ENCODE results near the gene PLXND1. TPM values are rescaled to one million over a fixed set of nuclear protein-coding genes. Genes with fewer than 3 reads are reported as not detected.

The PLXND1 gene
- total and polyA plus RNA-seq, 9 donors: 21.6 to 120 (median 57.1) TPM

GRCh38 chr3:129543156-129543790 lies 63.2 kb downstream of the PLXND1 start, which contains the start of gene H1-8:
Gene H1-8, plus strand, starts transcription at chr3:129543175. Its CDS starts 44 bp downstream, at chr3:129543219.
- Histone ChIP-seq H3K27ac (no peak within 1 kb of the TSS), H3K4me1 (ENCODE audit: insufficient read depth) (no peaks in the 10 kb centered on the region), H3K9me3 (no peaks in the 10 kb centered on the region), H3K27me3 (no peaks in the 10 kb centered on the region), H3K36me3 (no peaks in the 10 kb centered on the region), H3K4me3 (no peak within 1 kb of the TSS)
- WGBS, 3 donors: 72 to 83% (median 81%) methylated on average over 16 of the region's 16 CpGs
- TF ChIP-seq POLR2A (IDR thresholded peaks at IDR 0.05) (no peak), CTCF (IDR thresholded peaks at IDR 0.05) (no peak)
- intact Hi-C loops (cut with DNase I): no loop called here
- DNase-seq: no peak

- WGBS, 3 donors: 91 to 99% (median 97%) methylated on average over 3 to 5 of the region's 5 CpGs
- H3K27me3 ChIP-seq: no peaks in the 10 kb centered on the region
- no peaks in the 10 kb centered on the region for H3K4me1 ChIP-seq (ENCODE audit: insufficient read depth)
- intact Hi-C loops (cut with DNase I): no loop called here
- no peaks in the 10 kb centered on the region for H3K9me3 ChIP-seq
- H3K4me3 ChIP-seq: no peak overlapping the region
- H3K36me3 ChIP-seq: no peaks in the 10 kb centered on the region
- no peak overlapping the region for H3K27ac ChIP-seq
- no peak for DNase-seq
- TF ChIP-seq CTCF (IDR thresholded peaks at IDR 0.05): no peak
- no peak for TF ChIP-seq EP300 (IDR thresholded peaks at IDR 0.05)
- no peak for TF ChIP-seq POLR2A (IDR thresholded peaks at IDR 0.05)
Measured at GRCh38 chr3:129542747-129543146, 63.7 kb downstream of the PLXND1 start.

GRCh38 chr3:129540776-129541516 lies 65.5 kb downstream of the PLXND1 start:
- H3K9me3 ChIP-seq: no peaks in the 10 kb centered on the region
- 82 to 84% (median 83%) methylated on average over 11 of the region's 11 CpGs for WGBS, 3 donors
- no peak overlapping the region for H3K27ac ChIP-seq
- intact Hi-C loops (cut with DNase I): no loop called here
- H3K36me3 ChIP-seq: no peaks in the 10 kb centered on the region
- no peak overlapping the region for H3K4me3 ChIP-seq
- no peak for DNase-seq
- peaks cover 3% of the 10 kb centered on the region for H3K4me1 ChIP-seq (ENCODE audit: insufficient read depth)
- no peak for TF ChIP-seq POLR2A (IDR thresholded peaks at IDR 0.05)
- no peak for TF ChIP-seq CTCF (IDR thresholded peaks at IDR 0.05)
- TF ChIP-seq EP300 (IDR thresholded peaks at IDR 0.05): no peak
- no peaks in the 10 kb centered on the region for H3K27me3 ChIP-seq

GRCh38 chr3:129539206-129539605 lies 67.3 kb downstream of the PLXND1 start:
- 78 to 84% (median 84%) methylated on average over 8 of the region's 8 CpGs for WGBS, 3 donors

More at GRCh38 chr3:129539206-129539605, 67.3 kb downstream of the PLXND1 start:
- Histone ChIP-seq H3K4me3 (no peak overlapping the region), H3K4me1 (ENCODE audit: insufficient read depth) (peaks cover 5% of the 10 kb centered on the region), H3K27me3 (no peaks in the 10 kb centered on the region), H3K36me3 (no peaks in the 10 kb centered on the region), H3K27ac (no peak overlapping the region), H3K9me3 (no peaks in the 10 kb centered on the region)
- no peak for TF ChIP-seq CTCF (IDR thresholded peaks at IDR 0.05)
- TF ChIP-seq EP300 (IDR thresholded peaks at IDR 0.05): no peak
- no peak for DNase-seq
- intact Hi-C loops (cut with DNase I): no loop called here
